Uterus (tissue), 4 donors: ENCODE data around the gene GNPAT. TPM values are rescaled to one million over a fixed set of nuclear protein-coding genes. Genes with fewer than 3 reads are reported as not detected.

Source experiments
- DNase-seq, 2 donors: peaks; one replicate each; pipeline ENCODE4 v3.0.0-alpha.2; 2019 to 2020
- H3K27ac ChIP-seq, 2 donors: fragments of 200-600 bp; sonication (generic); 1 replicate in 1 of 2; 2 replicates in 1 of 2; pipeline ENCODE4 v1.5.1; 2016 to 2018
- H3K27me3 ChIP-seq, 2 donors: fragments of 200-600 bp; sonication (generic); one replicate each; pipeline ENCODE4 v1.5.1; 2018 to 2019; ENCODE audit warnings: control low read depth in 1 of 2
- H3K36me3 ChIP-seq, 2 donors: fragments of 200-600 bp; sonication (generic); one replicate each; pipeline ENCODE4 v1.5.1; 2019; ENCODE audit warnings: control low read depth in 1 of 2
- H3K4me1 ChIP-seq, 2 donors: fragments of 200-600 bp; sonication (generic); one replicate each; pipeline ENCODE4 v1.5.1; 2018 to 2019; ENCODE audit warnings: control low read depth in 1 of 2
- H3K4me3 ChIP-seq, 2 donors: fragments of 200-600 bp; sonication (generic); 1 replicate in 1 of 2; 2 replicates in 1 of 2; pipeline ENCODE4 v1.5.1; 2018 to 2019; ENCODE audit warnings: mild to moderate bottlenecking in 1 of 2
- H3K9me3 ChIP-seq, 2 donors: fragments of 200-600 bp; sonication (generic); one replicate each; pipeline ENCODE4 v1.5.1; 2019; ENCODE audit warnings: control low read depth in 1 of 2
- POLR2A ChIP-seq, 2 donors: fragments of 450-650 bp; IDR thresholded peaks; one replicate each; pipeline ENCODE4 v1.6.1; 2016; ENCODE audit warnings: antibody characterized with exemption in 2 of 2, mild to moderate bottlenecking in 1 of 2, moderate library complexity in 1 of 2
- intact Hi-C: fragments of 100-400 bp; cut with DNase I; formaldehyde crosslinking; loops from one replicate; pipeline ENCODE4 v1.15.1; 2023; ENCODE audit warnings: low total_unique reads
- total RNA-seq, 4 donors: library from RNA; depleted of rRNA in 3 of 4; stranded (reverse); fragments of >200 nt in 3 of 4; gene quantifications; one replicate each; pipeline versions ENCODE4 v1.1.0 to v1.2.4, GENCODE V29; 2014 to 2023
- TF ChIP-seq, protein P1 (sequence below), 4 experiments: fragments of 200-600 bp in 2 of 4; fragments of 450-650 bp in 2 of 4; sonication (generic) in 2 of 4; IDR thresholded peaks; one replicate each; pipeline ENCODE4 v1.5.1; 2016 to 2019; ENCODE audit warnings: antibody characterized with exemption in 4 of 4, mild to moderate bottlenecking in 2 of 4, moderate library complexity in 1 of 4
- donor health status: DM: yes; HTN: yes; CAD: no.

The GNPAT gene
- total RNA-seq, 4 donors from 2014 or later = 8.2 to 56.1 (median 32.7) TPM

DNA sequence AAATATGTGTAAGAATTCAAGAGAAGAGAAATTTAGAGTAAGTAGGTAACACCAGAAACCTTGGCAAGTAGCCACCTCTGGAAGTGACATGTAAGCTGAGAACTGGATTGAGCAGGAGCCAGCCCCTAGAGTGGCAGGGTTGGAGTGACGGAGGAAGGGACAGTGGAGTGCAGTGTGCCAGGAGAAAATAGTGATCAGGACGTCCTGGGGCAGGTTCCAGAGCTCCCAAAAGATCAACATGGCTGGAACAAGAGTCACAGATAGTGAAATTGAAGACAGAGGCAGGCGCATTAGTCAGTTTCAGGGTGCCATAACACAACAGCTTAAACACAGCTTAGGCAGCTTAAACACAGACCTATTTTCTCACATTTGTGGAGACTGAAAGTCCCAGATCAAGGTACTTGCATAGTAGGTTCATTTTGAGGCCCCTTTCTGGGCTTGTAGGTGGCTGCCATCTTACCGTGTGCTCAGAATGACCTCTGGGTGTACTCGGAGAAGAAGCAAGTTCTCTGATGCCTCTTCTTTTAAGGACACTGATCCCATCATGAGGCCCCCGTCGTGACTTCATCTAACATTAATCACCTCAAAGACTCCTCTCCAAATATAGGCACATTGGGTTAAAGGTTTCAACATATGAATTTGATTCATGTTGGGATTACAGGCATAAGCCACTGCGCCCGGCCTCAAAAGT, 37.2 kb downstream of the GNPAT start:
- intact Hi-C loops = no loop called here

DNA sequence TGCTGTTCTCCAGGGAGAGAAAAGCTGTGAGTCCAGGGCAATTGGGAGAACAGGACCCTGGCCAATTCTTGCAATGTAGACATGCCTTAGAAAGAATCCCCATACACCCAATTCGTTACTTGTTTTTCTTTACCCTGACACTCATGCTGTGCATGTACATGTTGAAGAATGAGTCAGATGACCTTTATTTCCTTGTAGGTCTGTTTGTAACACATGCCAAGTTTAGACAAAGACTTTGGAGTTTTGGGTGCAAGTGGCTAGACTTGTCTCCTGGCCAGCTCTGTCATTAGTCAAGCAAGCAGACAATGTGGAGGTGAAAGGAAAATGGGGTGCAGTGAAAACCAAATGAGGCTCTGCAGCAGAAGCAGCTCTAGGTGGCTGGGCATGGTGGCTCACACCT, 38.1 kb downstream of the GNPAT start:
- intact Hi-C loops = no loop called here
- Histone ChIP-seq H3K36me3 (no peaks in the 10 kb centered on the region), H3K9me3 (no peaks in the 10 kb centered on the region)

More for the DNA sequence above, 37.2 kb downstream of the GNPAT start:
- Histone ChIP-seq H3K27ac (no peak overlapping the region), H3K36me3 (no peaks in the 10 kb centered on the region), H3K27me3 (no peaks in the 10 kb centered on the region), H3K9me3 (no peaks in the 10 kb centered on the region), H3K4me3 (no peak overlapping the region), H3K4me1 (no peaks in the 10 kb centered on the region)
- TF ChIP-seq, protein P1, sequence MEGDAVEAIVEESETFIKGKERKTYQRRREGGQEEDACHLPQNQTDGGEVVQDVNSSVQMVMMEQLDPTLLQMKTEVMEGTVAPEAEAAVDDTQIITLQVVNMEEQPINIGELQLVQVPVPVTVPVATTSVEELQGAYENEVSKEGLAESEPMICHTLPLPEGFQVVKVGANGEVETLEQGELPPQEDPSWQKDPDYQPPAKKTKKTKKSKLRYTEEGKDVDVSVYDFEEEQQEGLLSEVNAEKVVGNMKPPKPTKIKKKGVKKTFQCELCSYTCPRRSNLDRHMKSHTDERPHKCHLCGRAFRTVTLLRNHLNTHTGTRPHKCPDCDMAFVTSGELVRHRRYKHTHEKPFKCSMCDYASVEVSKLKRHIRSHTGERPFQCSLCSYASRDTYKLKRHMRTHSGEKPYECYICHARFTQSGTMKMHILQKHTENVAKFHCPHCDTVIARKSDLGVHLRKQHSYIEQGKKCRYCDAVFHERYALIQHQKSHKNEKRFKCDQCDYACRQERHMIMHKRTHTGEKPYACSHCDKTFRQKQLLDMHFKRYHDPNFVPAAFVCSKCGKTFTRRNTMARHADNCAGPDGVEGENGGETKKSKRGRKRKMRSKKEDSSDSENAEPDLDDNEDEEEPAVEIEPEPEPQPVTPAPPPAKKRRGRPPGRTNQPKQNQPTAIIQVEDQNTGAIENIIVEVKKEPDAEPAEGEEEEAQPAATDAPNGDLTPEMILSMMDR (IDR thresholded peaks at IDR 0.05) = no peak
- TF ChIP-seq POLR2A (IDR thresholded peaks at IDR 0.05) = no peak
- no peak for DNase-seq

DNA sequence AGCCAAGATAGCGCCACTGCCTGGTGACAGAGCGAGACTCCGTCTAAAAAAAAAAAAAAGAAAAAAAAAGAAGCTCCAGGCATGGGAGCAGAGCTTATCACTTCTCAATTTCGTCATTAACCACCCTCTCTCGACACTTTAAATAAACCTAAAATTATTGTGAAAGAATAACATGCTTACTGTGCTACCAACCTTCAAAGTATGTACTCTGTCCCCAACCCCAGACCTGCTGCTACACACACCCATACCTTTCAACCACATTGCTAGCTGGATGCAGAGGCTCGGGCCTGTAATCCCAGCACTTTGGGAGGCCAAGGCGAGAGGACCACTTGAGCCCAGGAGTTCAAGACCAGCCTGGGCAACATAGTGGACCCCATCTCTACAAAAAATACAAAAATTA, 38.7 kb downstream of the GNPAT start:
- no peaks in the 10 kb centered on the region for H3K36me3 ChIP-seq
- H3K9me3 ChIP-seq = no peaks in the 10 kb centered on the region
- H3K4me1 ChIP-seq = no peaks in the 10 kb centered on the region
- no peak for TF ChIP-seq POLR2A (IDR thresholded peaks at IDR 0.05)
- TF ChIP-seq, protein P1 (IDR thresholded peaks at IDR 0.05) = no peak
- no peaks in the 10 kb centered on the region for H3K27me3 ChIP-seq
- DNase-seq = no peak
- no peak overlapping the region for H3K4me3 ChIP-seq
- H3K27ac ChIP-seq = no peak overlapping the region
- intact Hi-C loops = no loop called here

More for the DNA sequence above, 38.1 kb downstream of the GNPAT start:
- H3K4me1 ChIP-seq = no peaks in the 10 kb centered on the region
- H3K27ac ChIP-seq = no peak overlapping the region
- TF ChIP-seq, protein P1 (IDR thresholded peaks at IDR 0.05) = no peak
- no peak for TF ChIP-seq POLR2A (IDR thresholded peaks at IDR 0.05)
- DNase-seq = no peak
- H3K27me3 ChIP-seq = no peaks in the 10 kb centered on the region
- H3K4me3 ChIP-seq = no peak overlapping the region

GRCh38 chr1:231284441-231284840, 43.4 kb downstream of the GNPAT start:
- DNase-seq = no peak
- no peaks in the 10 kb centered on the region for H3K36me3 ChIP-seq
- intact Hi-C loops = no loop called here
- no peaks in the 10 kb centered on the region for H3K9me3 ChIP-seq
- no peak overlapping the region for H3K4me3 ChIP-seq
- TF ChIP-seq POLR2A (IDR thresholded peaks at IDR 0.05) = no peak
- TF ChIP-seq, protein P1 (IDR thresholded peaks at IDR 0.05) = no peak
- no peak overlapping the region for H3K27ac ChIP-seq
- H3K4me1 ChIP-seq = no peaks in the 10 kb centered on the region
- no peaks in the 10 kb centered on the region for H3K27me3 ChIP-seq

DNA sequence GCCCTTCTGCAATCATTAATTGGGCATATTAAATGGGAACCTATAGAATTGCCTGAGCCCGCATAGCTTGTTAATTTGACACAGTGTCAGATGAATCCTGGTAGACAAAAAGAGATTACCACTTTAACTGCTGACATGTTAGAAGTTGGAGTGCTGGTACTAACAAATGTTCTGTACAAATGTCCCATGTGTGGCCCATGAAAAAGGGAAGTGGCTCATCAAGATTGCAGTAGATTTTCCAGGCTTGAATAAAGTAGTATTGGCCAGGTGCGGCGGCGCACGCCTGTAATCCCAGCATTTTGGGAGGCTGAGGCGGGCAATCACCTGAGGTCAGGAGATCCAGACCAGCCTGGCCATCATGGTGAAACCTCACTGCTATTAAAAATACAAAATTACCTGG, 45.6 kb downstream of the GNPAT start:
- no peak for TF ChIP-seq POLR2A (IDR thresholded peaks at IDR 0.05)
- TF ChIP-seq, protein P1 (IDR thresholded peaks at IDR 0.05) = no peak
- no peaks in the 10 kb centered on the region for H3K27me3 ChIP-seq
- H3K4me3 ChIP-seq = no peak overlapping the region
- no peaks in the 10 kb centered on the region for H3K9me3 ChIP-seq
- DNase-seq = no peak
- intact Hi-C loops = no loop called here
- H3K4me1 ChIP-seq = no peaks in the 10 kb centered on the region
- H3K27ac ChIP-seq = no peak overlapping the region
- no peaks in the 10 kb centered on the region for H3K36me3 ChIP-seq
